Right ventricle myocardium inferior (tissue), 1 donor: ENCODE results near the gene KCNF1. TPM values are rescaled to one million over a fixed set of nuclear protein-coding genes. Genes with fewer than 3 reads are reported as not detected.

Experiments
- ATAC-seq: fragments of 200-7000 bp; cut with Tn5 transposase; one replicate; pipeline ENCODE4 v1.9.1; 2020; ENCODE audit warnings: mild to moderate bottlenecking, moderate library complexity
- DNase-seq: peaks from one replicate; pipeline ENCODE4 v3.0.0; 2021; ENCODE audit errors: missing footprints
- intact Hi-C: fragments of 100-400 bp; cut with DNase I; formaldehyde crosslinking; loops from one replicate; pipeline ENCODE4 v1.11.0; 2022
- total RNA-seq: library from RNA; stranded (reverse); fragmentation: NEBNext Ultra II Directional; extraction: Animal tissue kit (Norgen Biotek cat#: 25700); gene quantifications from one replicate; pipeline ENCODE4 v1.2.1, GENCODE V29; 2021
- donor health status: DM: no; HTN: yes; CAD: no; lungs with severe emphysema.

Gene KCNF1
- total RNA-seq, 1 donor from 2014 or later: 0.24 TPM

- DNase-seq (no peak), ATAC-seq (no peak)
- intact Hi-C loops: no loop called here
These were observed 20.8 kb downstream of the KCNF1 start for GRCh38 chr2:10932345-10933151.

GRCh38 chr2:10933700-10934225 lies 22.0 kb downstream of the KCNF1 start:
- ATAC-seq: no peak
- intact Hi-C loops: no loop called here
- no peak for DNase-seq

- no peak for DNase-seq
- intact Hi-C loops: no loop called here
These were observed 22.7 kb downstream of the KCNF1 start for GRCh38 chr2:10934308-10934978.

GRCh38 chr2:10934979-10935350 lies 23.2 kb downstream of the KCNF1 start:
- intact Hi-C loops: no loop called here
- DNase-seq: no peak
- ATAC-seq: peak; percentile 56

More at GRCh38 chr2:10934308-10934978, 22.7 kb downstream of the KCNF1 start:
- no peak for ATAC-seq

GRCh38 chr2:10935366-10935918 lies 23.7 kb downstream of the KCNF1 start:
- ATAC-seq (no peak), DNase-seq (no peak)
- intact Hi-C loops: no loop called here

- ATAC-seq (no peak), DNase-seq (no peak)
- intact Hi-C loops: no loop called here
These were observed 24.5 kb downstream of the KCNF1 start for GRCh38 chr2:10935953-10936942.

- no peak for ATAC-seq
- no peak for DNase-seq
- intact Hi-C loops: no loop called here
These were observed 27.3 kb downstream of the KCNF1 start for GRCh38 chr2:10939058-10939457.

- DNase-seq (no peak), ATAC-seq (no peak)
- intact Hi-C loops: no loop called here
These were observed 28.9 kb downstream of the KCNF1 start for GRCh38 chr2:10940596-10940995.

- DNase-seq (no peak), ATAC-seq (no peak)
- intact Hi-C loops: no loop called here
These were observed 29.6 kb downstream of the KCNF1 start for GRCh38 chr2:10941383-10941782.

- no peak for DNase-seq
- ATAC-seq: no peak
- intact Hi-C loops: no loop called here
These were observed 33.1 kb downstream of the KCNF1 start for GRCh38 chr2:10944799-10945198.

- intact Hi-C loops: no loop called here
- ATAC-seq: no peak
- no peak for DNase-seq
These were observed 34.7 kb downstream of the KCNF1 start for GRCh38 chr2:10946394-10946793.

- ATAC-seq: no peak
- intact Hi-C loops: no loop called here
- DNase-seq: no peak
These were observed 35.3 kb downstream of the KCNF1 start for GRCh38 chr2:10947005-10947440.

GRCh38 chr2:10947446-10948187 lies 35.9 kb downstream of the KCNF1 start:
- ATAC-seq (no peak), DNase-seq (no peak)
- intact Hi-C loops: no loop called here

- ATAC-seq (no peak), DNase-seq (no peak)
- intact Hi-C loops: no loop called here
These were observed 36.4 kb downstream of the KCNF1 start for GRCh38 chr2:10948188-10948564.

- no peak for DNase-seq
- intact Hi-C loops: no loop called here
- ATAC-seq: no peak
These were observed 37.0 kb downstream of the KCNF1 start for GRCh38 chr2:10948606-10949230.

- DNase-seq: no peak
- ATAC-seq: no peak
- intact Hi-C loops: no loop called here
These were observed 38.1 kb downstream of the KCNF1 start for GRCh38 chr2:10949835-10950234.

GRCh38 chr2:10951558-10952414 lies 40.1 kb downstream of the KCNF1 start:
- DNase-seq (no peak), ATAC-seq (no peak)
- intact Hi-C loops: no loop called here
